ENCODE measurements around the gene JMJD4. TPM values are rescaled to one million over a fixed set of nuclear protein-coding genes. Genes with fewer than 3 reads are reported as not detected.

JMJD4 gene
- total and polyA plus RNA-seq, 11 donors: 7.8 to 14.1 (median 11.5) TPM

DNA sequence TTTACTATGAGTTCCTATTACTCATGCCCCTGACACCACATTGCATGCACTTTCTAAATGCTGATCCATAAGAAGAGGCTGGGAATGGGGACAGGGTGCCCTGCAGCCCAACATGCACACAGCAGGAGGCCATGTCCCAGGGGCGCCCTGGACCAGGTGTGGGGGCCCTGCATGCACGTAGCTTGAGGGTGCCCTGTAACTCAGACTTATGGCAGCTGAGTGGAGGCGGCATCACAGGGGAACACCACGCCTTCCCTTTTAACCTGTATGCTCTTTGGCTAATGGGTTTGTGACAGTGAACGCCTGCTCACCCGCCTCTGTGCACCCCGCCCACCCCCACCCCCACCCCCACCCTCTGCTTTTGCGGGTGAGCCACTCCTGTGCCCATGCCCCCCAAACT lies 36.2 kb upstream of the JMJD4 start:
- H3K4me1 ChIP-seq: peaks cover 0 to 24% (median 0%) of the 10 kb centered on the region in 12 donors
- H3K4me3 ChIP-seq: no peak overlapping the region
- ATAC-seq (no peak), DNase-seq (peak in 2 of 5 donors; percentile 3 to 22)
- no peak overlapping the region for H3K27ac ChIP-seq
- no peak for TF ChIP-seq POLR2A (IDR thresholded peaks at IDR 0.05)
- TF ChIP-seq, protein P1, sequence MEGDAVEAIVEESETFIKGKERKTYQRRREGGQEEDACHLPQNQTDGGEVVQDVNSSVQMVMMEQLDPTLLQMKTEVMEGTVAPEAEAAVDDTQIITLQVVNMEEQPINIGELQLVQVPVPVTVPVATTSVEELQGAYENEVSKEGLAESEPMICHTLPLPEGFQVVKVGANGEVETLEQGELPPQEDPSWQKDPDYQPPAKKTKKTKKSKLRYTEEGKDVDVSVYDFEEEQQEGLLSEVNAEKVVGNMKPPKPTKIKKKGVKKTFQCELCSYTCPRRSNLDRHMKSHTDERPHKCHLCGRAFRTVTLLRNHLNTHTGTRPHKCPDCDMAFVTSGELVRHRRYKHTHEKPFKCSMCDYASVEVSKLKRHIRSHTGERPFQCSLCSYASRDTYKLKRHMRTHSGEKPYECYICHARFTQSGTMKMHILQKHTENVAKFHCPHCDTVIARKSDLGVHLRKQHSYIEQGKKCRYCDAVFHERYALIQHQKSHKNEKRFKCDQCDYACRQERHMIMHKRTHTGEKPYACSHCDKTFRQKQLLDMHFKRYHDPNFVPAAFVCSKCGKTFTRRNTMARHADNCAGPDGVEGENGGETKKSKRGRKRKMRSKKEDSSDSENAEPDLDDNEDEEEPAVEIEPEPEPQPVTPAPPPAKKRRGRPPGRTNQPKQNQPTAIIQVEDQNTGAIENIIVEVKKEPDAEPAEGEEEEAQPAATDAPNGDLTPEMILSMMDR (IDR thresholded peaks at IDR 0.05): no peak
- H3K9me3 ChIP-seq: no peaks in the 10 kb centered on the region
- H3K27me3 ChIP-seq: no peaks in the 10 kb centered on the region
- intact Hi-C loops (cut with DNase I): no loop called here
- 94 to 97% (median 96%) methylated on average over 5 to 8 of the region's 8 CpGs for WGBS, 4 donors
- peaks cover 4 to 69% (median 51%) of the 10 kb centered on the region in 9 donors for H3K36me3 ChIP-seq

DNA sequence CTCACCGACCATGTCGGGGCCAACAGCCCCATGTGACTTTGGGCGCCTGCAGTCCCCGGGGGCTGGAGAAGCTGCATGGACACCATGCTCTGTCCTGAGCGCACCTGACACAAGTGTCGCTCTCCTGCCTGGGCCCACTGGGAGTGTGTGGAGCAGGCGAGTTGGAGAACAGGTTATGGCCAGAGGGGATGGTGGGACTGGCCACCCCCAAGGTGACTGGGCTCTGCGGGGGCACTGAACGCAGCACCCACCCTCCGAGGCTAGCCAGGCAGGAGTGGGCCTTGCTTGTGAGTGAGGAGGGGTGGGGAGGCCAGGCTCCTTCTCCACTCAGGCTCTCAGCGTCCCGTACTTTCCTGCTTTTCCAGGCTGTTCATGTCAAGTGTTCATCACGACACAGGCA lies 35.7 kb upstream of the JMJD4 start:
- no peaks in the 10 kb centered on the region for H3K27me3 ChIP-seq
- DNase-seq (peak in 2 of 5 donors; percentile 10 to 55), ATAC-seq (no peak)
- peaks cover 0 to 24% (median 0%) of the 10 kb centered on the region in 12 donors for H3K4me1 ChIP-seq
- no peak for TF ChIP-seq POLR2A (IDR thresholded peaks at IDR 0.05)
- TF ChIP-seq, protein P1 (IDR thresholded peaks at IDR 0.05): no peak
- no peak overlapping the region for H3K4me3 ChIP-seq
- intact Hi-C loops (cut with DNase I): no loop called here
- H3K9me3 ChIP-seq: no peaks in the 10 kb centered on the region
- 92 to 93% (median 93%) methylated on average over 12 to 13 of the region's 13 CpGs for WGBS, 4 donors
- H3K27ac ChIP-seq: no peak overlapping the region
- peaks cover 4 to 67% (median 46%) of the 10 kb centered on the region in 9 donors for H3K36me3 ChIP-seq

DNA sequence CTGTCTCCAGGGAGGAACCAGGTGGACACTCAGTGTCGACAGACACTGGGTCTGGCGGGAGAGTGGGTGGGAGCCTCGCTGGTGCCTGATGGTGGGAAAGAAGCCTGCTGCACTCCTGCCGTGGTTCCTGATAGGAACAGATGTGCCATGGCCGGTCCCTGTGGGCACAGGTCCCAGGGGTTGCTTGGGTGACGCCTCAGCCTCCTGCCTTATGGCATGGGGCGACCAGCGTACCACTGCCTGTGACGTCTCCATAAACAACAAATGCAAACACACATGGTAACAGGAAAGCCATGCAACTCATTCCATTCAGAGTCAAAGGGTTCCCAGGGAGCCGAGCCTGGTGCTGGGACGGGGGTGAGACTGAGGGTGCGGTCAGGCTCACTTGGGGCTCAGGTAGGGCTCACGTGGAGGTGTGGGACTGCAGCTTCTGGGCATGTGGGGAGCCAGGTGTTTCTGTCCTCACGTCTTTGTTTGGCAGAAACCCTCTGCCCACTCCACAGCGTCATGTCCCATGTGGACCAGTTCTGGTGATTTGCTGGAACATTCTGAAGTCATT lies 34.9 kb upstream of the JMJD4 start:
- Histone ChIP-seq H3K27me3 (no peaks in the 10 kb centered on the region), H3K36me3 (peaks cover 4 to 63% (median 49%) of the 10 kb centered on the region in 9 donors), H3K4me1 (peaks cover 0 to 17% (median 0%) of the 10 kb centered on the region in 12 donors), H3K27ac (no peak overlapping the region), H3K4me3 (no peak overlapping the region), H3K9me3 (no peaks in the 10 kb centered on the region)
- ATAC-seq: no peak
- TF ChIP-seq, protein P1 (IDR thresholded peaks at IDR 0.05): no peak
- no peak for TF ChIP-seq POLR2A (IDR thresholded peaks at IDR 0.05)
- WGBS, 4 donors: 93 to 96% (median 93%) methylated on average over 13 to 15 of the region's 15 CpGs
- intact Hi-C loops (cut with DNase I): loop anchor here in 4 of 10 donors (10.0 kb wide), 3 partner anchors 285 to 315 kb away; partner anchors contain the start of gene ARF1 (in 1 of the 4)
- DNase-seq: peak in 2 of 5 donors; percentile 7 to 44

DNA sequence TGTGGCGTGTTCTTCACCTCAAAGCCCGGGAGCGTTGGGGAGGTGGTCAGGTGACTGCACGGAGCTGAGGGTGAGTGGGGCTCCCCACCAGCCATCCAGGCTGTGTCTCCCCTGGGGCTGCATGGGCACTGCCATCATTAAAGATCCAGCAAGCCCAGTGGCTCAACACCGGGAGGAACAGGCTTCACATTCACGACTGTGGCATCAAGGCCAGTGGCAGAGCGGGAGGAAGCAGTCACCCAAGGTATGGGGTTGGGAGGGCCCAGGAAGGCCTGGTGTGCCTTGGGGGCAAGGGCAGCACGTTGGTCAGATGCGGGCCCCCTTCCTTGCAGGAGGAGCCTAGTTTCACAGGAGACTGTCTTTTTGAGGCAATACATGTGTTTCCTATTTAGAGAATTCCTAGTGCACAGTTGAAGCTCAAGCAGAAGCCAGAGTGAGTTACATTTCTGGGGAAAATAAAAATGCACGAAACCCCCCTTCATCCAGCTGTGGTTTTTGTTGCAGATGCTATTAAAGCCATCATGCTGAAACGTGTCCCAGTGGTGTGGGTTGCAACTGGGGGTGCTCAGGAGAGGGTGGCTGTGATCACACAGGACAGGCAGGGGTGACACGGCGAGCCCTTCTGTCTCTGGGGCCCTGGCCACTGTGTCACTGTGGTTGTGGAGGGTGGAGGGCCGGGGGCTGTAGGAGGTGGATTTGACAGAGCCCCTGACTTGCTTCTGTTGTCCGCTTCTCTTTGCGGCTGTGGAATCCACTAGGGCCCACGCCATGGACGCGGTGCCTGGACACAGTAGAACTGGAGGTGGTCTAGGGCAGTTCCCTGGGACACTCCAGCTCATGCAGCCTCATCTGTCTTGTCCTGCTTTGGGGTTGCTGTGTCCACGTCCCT lies 34.2 kb upstream of the JMJD4 start:
- no peak for TF ChIP-seq POLR2A (IDR thresholded peaks at IDR 0.05)
- TF ChIP-seq, protein P1 (IDR thresholded peaks at IDR 0.05): no peak
- no peak for ATAC-seq
- H3K36me3 ChIP-seq: peaks cover 4 to 66% (median 53%) of the 10 kb centered on the region in 9 donors
- H3K27ac ChIP-seq: no peak overlapping the region
- no peaks in the 10 kb centered on the region for H3K27me3 ChIP-seq
- no peaks in the 10 kb centered on the region for H3K9me3 ChIP-seq
- peaks cover 0 to 12% (median 0%) of the 10 kb centered on the region in 12 donors for H3K4me1 ChIP-seq
- 93 to 97% (median 94%) methylated on average over 19 to 20 of the region's 20 CpGs for WGBS, 4 donors
- DNase-seq: peak in 2 of 5 donors; percentile 6 to 44
- intact Hi-C loops (cut with DNase I): loop anchor here in 4 of 10 donors (10.0 kb wide), 3 partner anchors 284 to 316 kb away; partner anchors contain the start of gene ARF1 (in 1 of the 4)
- no peak overlapping the region for H3K4me3 ChIP-seq

All from heart left ventricle (tissue), 16 donors.